Prostate gland (tissue), 2 donors: ENCODE measurements around the gene SGSH. TPM values are rescaled to one million over a fixed set of nuclear protein-coding genes. Genes with fewer than 3 reads are reported as not detected.

Source experiments
- DNase-seq: peaks from one replicate; pipeline ENCODE4 v3.0.0-alpha.2; 2019; ENCODE audit warnings: low spot score
- H3K27ac ChIP-seq, 2 donors: fragments of 200-600 bp; sonication (generic); 2 replicates each; pipeline ENCODE4 v1.5.1; 2017 to 2019
- H3K27me3 ChIP-seq: fragments of 200-600 bp; sonication (generic); replicated peaks from 2 replicates; pipeline ENCODE4 v1.5.1; 2019; ENCODE audit not compliant: insufficient read depth
- H3K36me3 ChIP-seq, 2 donors: fragments of 200-600 bp; sonication (generic); 1 replicate in 1 of 2; 2 replicates in 1 of 2; pipeline versions ENCODE4 v1.5.1 to v1.8.1; 2017 to 2019
- H3K4me1 ChIP-seq: fragments of 200-600 bp; sonication (generic); replicated peaks from 2 replicates; pipeline ENCODE4 v1.5.1; 2019
- H3K4me3 ChIP-seq, 2 donors: fragments of 200-600 bp; sonication (generic); 2 replicates each; pipeline ENCODE4 v1.5.1; 2017 to 2019
- H3K9me3 ChIP-seq: fragments of 200-600 bp; sonication (generic); 2 replicates; pipeline ENCODE4 v1.5.1; 2017
- CTCF ChIP-seq, 4 experiments: fragments of 200-600 bp in 2 of 4; fragments of 450-650 bp in 2 of 4; sonication (generic) in 2 of 4; IDR thresholded peaks; 1 replicate in 3 of 4; 2 replicates in 1 of 4; pipeline ENCODE4 v1.5.1; 2016 to 2019; ENCODE audit warnings: antibody characterized with exemption in 4 of 4, mild to moderate bottlenecking in 2 of 4, moderate library complexity in 2 of 4
- POLR2A ChIP-seq: fragments of 450-650 bp; IDR thresholded peaks from one replicate; pipeline ENCODE4 v1.6.1; 2016; ENCODE audit warnings: antibody characterized with exemption, mild to moderate bottlenecking
- POLR2AphosphoS5 ChIP-seq: sonication (generic); formaldehyde crosslinking; IDR thresholded peaks from one replicate; pipeline ENCODE4 v1.6.1; 2017; ENCODE audit warnings: antibody characterized with exemption
- WGBS: methylation state at CpG from one replicate; pipeline ENCODE4 v1.1.5; 2018; 5-methylcytosine and 5-hydroxymethylcytosine counted together
- intact Hi-C: fragments of 100-400 bp; cut with DNase I; formaldehyde crosslinking; loops from one replicate; pipeline ENCODE4 v1.14.2; 2022
- total RNA-seq, 2 donors: library from RNA; depleted of rRNA; stranded (reverse); fragments of >200 nt; gene quantifications; one replicate each; pipeline ENCODE4 v1.1.0, GENCODE V29; 2016

Gene SGSH
- total RNA-seq, 2 donors from 2014 or later: 41.2 to 95.7 TPM

GRCh38 chr17:80182845-80183223, 37.3 kb downstream of the SGSH start:
- Histone ChIP-seq H3K27ac (no peak overlapping the region), H3K4me1 (peaks cover 1% of the 10 kb centered on the region), H3K36me3 (no peaks in the 10 kb centered on the region), H3K27me3 (no peaks in the 10 kb centered on the region), H3K4me3 (no peak overlapping the region), H3K9me3 (no peaks in the 10 kb centered on the region)
- WGBS: 93% methylated on average over 12 of the region's 12 CpGs
- no peak for DNase-seq
- intact Hi-C loops: no loop called here
- TF ChIP-seq POLR2AphosphoS5: no peak
- TF ChIP-seq POLR2A: no peak
- TF ChIP-seq CTCF (IDR thresholded peaks at IDR 0.05): no peak

GRCh38 chr17:80182118-80182844, 37.9 kb downstream of the SGSH start:
- Histone ChIP-seq H3K36me3 (no peaks in the 10 kb centered on the region), H3K4me1 (no peaks in the 10 kb centered on the region), H3K27me3 (no peaks in the 10 kb centered on the region), H3K9me3 (no peaks in the 10 kb centered on the region), H3K4me3 (no peak overlapping the region), H3K27ac (no peak overlapping the region)
- 90% methylated on average over 30 of the region's 30 CpGs for WGBS
- DNase-seq: no peak
- intact Hi-C loops: no loop called here
- no peak for TF ChIP-seq CTCF (IDR thresholded peaks at IDR 0.05)
- no peak for TF ChIP-seq POLR2AphosphoS5
- TF ChIP-seq POLR2A: no peak

- no peaks in the 10 kb centered on the region for H3K9me3 ChIP-seq
- H3K4me1 ChIP-seq: no peaks in the 10 kb centered on the region
- TF ChIP-seq POLR2AphosphoS5: no peak
- TF ChIP-seq CTCF (IDR thresholded peaks at IDR 0.05): no peak
- no peak for TF ChIP-seq POLR2A
- H3K36me3 ChIP-seq: no peaks in the 10 kb centered on the region
- WGBS: 92% methylated on average over 17 of the region's 17 CpGs
- H3K27ac ChIP-seq: no peak overlapping the region
- DNase-seq: no peak
- intact Hi-C loops: no loop called here
- H3K27me3 ChIP-seq: no peaks in the 10 kb centered on the region
- no peak overlapping the region for H3K4me3 ChIP-seq
Measured at GRCh38 chr17:80181431-80181830, 38.7 kb downstream of the SGSH start.

- H3K27ac ChIP-seq: no peak overlapping the region
- no peak for DNase-seq
- H3K9me3 ChIP-seq: no peaks in the 10 kb centered on the region
- no peak overlapping the region for H3K4me3 ChIP-seq
- intact Hi-C loops: no loop called here
- no peaks in the 10 kb centered on the region for H3K27me3 ChIP-seq
- WGBS: 91% methylated on average over 14 of the region's 14 CpGs
- no peak for TF ChIP-seq CTCF (IDR thresholded peaks at IDR 0.05)
- no peak for TF ChIP-seq POLR2AphosphoS5
- no peak for TF ChIP-seq POLR2A
- H3K36me3 ChIP-seq: no peaks in the 10 kb centered on the region
- no peaks in the 10 kb centered on the region for H3K4me1 ChIP-seq
Measured at GRCh38 chr17:80180192-80180591, 39.9 kb downstream of the SGSH start.

GRCh38 chr17:80177986-80178595, 42.0 kb downstream of the SGSH start:
- Histone ChIP-seq H3K27me3 (no peaks in the 10 kb centered on the region), H3K36me3 (no peaks in the 10 kb centered on the region), H3K27ac (no peak overlapping the region), H3K4me3 (no peak overlapping the region), H3K4me1 (no peaks in the 10 kb centered on the region), H3K9me3 (no peaks in the 10 kb centered on the region)
- intact Hi-C loops: no loop called here
- WGBS: 89% methylated on average over 21 of the region's 21 CpGs
- DNase-seq: no peak
- no peak for TF ChIP-seq CTCF (IDR thresholded peaks at IDR 0.05)
- no peak for TF ChIP-seq POLR2A
- no peak for TF ChIP-seq POLR2AphosphoS5
